Esophagus muscularis mucosa (tissue), 4 donors: ENCODE results near the gene KCNMB2.

Experiments used
- EP300 ChIP-seq: sonication (generic); formaldehyde crosslinking; IDR thresholded peaks from one replicate; pipeline ENCODE4 v1.6.1; 2017; ENCODE audit warnings: antibody characterized with exemption
- POLR2A ChIP-seq: fragments of 450-650 bp; IDR thresholded peaks from one replicate; pipeline ENCODE4 v1.6.1; 2017; ENCODE audit warnings: antibody characterized with exemption, moderate library complexity, mild to moderate bottlenecking, low read depth
- POLR2AphosphoS5 ChIP-seq, 2 donors: sonication (generic); formaldehyde crosslinking; IDR thresholded peaks; one replicate each; pipeline ENCODE4 v1.6.1; 2017; ENCODE audit warnings: antibody characterized with exemption in 2 of 2
- TF ChIP-seq, protein P1 (sequence below), 3 experiments: fragments of 200-600 bp in 2 of 3; fragments of 450-650 bp in 1 of 3; sonication (generic) in 2 of 3; IDR thresholded peaks; one replicate each; pipeline ENCODE4 v1.5.1; 2017 to 2019; ENCODE audit warnings: antibody characterized with exemption in 3 of 3, mild to moderate bottlenecking in 2 of 3, moderate library complexity in 1 of 3

- TF ChIP-seq, protein P1, sequence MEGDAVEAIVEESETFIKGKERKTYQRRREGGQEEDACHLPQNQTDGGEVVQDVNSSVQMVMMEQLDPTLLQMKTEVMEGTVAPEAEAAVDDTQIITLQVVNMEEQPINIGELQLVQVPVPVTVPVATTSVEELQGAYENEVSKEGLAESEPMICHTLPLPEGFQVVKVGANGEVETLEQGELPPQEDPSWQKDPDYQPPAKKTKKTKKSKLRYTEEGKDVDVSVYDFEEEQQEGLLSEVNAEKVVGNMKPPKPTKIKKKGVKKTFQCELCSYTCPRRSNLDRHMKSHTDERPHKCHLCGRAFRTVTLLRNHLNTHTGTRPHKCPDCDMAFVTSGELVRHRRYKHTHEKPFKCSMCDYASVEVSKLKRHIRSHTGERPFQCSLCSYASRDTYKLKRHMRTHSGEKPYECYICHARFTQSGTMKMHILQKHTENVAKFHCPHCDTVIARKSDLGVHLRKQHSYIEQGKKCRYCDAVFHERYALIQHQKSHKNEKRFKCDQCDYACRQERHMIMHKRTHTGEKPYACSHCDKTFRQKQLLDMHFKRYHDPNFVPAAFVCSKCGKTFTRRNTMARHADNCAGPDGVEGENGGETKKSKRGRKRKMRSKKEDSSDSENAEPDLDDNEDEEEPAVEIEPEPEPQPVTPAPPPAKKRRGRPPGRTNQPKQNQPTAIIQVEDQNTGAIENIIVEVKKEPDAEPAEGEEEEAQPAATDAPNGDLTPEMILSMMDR (IDR thresholded peaks at IDR 0.05) = no peak
- TF ChIP-seq POLR2AphosphoS5 (IDR thresholded peaks at IDR 0.05) (no peak), POLR2A (no peak), EP300 (no peak)
Measured at GRCh38 chr3:178500631-178501030, 35.6 kb upstream of the KCNMB2 start.
